GM12892 (cell line): Measurements from ENCODE around the gene TMEM191C.

Source experiments
- DNase-seq: peaks from one replicate; pipeline ENCODE4 v3.0.0; 2011; ENCODE audit not compliant: insufficient read length
- FAIRE-seq: peaks from 2 replicates; lab custom pipeline; 2011; peaks lifted over from hg19 to GRCh38; lab: Jason Lieb, UNC
- POLR2A ChIP-seq: IDR thresholded peaks from 2 replicates; pipeline ENCODE4 v1.6.1; 2011; ENCODE audit warnings: low read depth, low read length, control low read depth
- POLR2AphosphoS5 ChIP-seq: IDR thresholded peaks from 2 replicates; pipeline ENCODE4 v1.6.1; 2011; ENCODE audit warnings: low read depth, low read length, control low read depth
- TAF1 ChIP-seq: IDR thresholded peaks from 2 replicates; pipeline ENCODE4 v1.6.1; 2011; ENCODE audit warnings: low read depth, mild to moderate bottlenecking, control low read depth, low read length, borderline replicate concordance

The TMEM191C gene

GRCh38 chr22:21443057-21443734 lies 24.0 kb upstream of the TMEM191C start:
- TF ChIP-seq POLR2AphosphoS5, result no peak
- no peak for TF ChIP-seq TAF1
- TF ChIP-seq POLR2A, result no peak
- DNase-seq, result no peak
- FAIRE-seq, result no peak

GRCh38 chr22:21443735-21444421 lies 23.3 kb upstream of the TMEM191C start:
- FAIRE-seq, result no peak
- TF ChIP-seq TAF1 (no peak), POLR2A (no peak), POLR2AphosphoS5 (no peak)
- DNase-seq, result no peak

- TF ChIP-seq TAF1, result no peak
- no peak for TF ChIP-seq POLR2AphosphoS5
- no peak for TF ChIP-seq POLR2A
- FAIRE-seq (no peak), DNase-seq (no peak)
Measured at GRCh38 chr22:21444701-21445436, 22.3 kb upstream of the TMEM191C start.

- DNase-seq (no peak), FAIRE-seq (no peak)
- TF ChIP-seq POLR2A (no peak), POLR2AphosphoS5 (no peak), TAF1 (no peak)
Measured at GRCh38 chr22:21445437-21446127, 21.6 kb upstream of the TMEM191C start.

GRCh38 chr22:21446128-21446826 lies 20.9 kb upstream of the TMEM191C start:
- DNase-seq (no peak), FAIRE-seq (no peak)
- TF ChIP-seq POLR2AphosphoS5 (no peak), POLR2A (no peak), TAF1 (no peak)

GRCh38 chr22:21446827-21447690 lies 20.1 kb upstream of the TMEM191C start:
- TF ChIP-seq POLR2A (no peak), POLR2AphosphoS5 (no peak), TAF1 (no peak)
- no peak for DNase-seq
- FAIRE-seq, result no peak

- no peak for TF ChIP-seq TAF1
- no peak for TF ChIP-seq POLR2A
- no peak for TF ChIP-seq POLR2AphosphoS5
- FAIRE-seq, result no peak
- no peak for DNase-seq
Measured at GRCh38 chr22:21447694-21448402, 19.3 kb upstream of the TMEM191C start.

GRCh38 chr22:21448627-21449416 lies 18.4 kb upstream of the TMEM191C start:
- TF ChIP-seq TAF1 (no peak), POLR2A (no peak), POLR2AphosphoS5 (no peak)
- DNase-seq (no peak), FAIRE-seq (no peak)
